GM21619 (cell line): ENCODE results near the gene FAS.

Experiments used
- ATAC-seq: cut with Tn5 transposase; IDR thresholded peaks from one replicate; pipeline ENCODE4 v1.9.1; 2021; ENCODE audit not compliant: unreplicated experiment

Gene FAS

DNA sequence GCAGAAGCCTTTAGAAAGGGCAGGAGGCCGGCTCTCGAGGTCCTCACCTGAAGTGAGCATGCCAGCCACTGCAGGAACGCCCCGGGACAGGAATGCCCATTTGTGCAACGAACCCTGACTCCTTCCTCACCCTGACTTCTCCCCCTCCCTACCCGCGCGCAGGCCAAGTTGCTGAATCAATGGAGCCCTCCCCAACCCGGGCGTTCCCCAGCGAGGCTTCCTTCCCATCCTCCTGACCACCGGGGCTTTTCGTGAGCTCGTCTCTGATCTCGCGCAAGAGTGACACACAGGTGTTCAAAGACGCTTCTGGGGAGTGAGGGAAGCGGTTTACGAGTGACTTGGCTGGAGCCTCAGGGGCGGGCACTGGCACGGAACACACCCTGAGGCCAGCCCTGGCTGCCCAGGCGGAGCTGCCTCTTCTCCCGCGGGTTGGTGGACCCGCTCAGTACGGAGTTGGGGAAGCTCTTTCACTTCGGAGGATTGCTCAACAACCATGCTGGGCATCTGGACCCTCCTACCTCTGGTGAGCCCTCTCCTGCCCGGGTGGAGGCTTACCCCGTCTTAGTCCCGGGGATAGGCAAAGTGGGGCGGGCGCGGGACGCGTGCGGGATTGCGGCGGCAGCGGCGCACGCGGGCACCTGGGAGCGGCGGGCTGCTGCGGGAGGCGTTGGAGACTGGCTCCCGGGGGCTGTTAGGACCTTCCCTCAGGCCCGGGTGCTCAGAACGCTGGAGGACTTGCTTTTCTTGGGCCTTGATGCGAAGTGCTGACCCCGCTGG lies at the start of gene FAS:
TSS of gene FAS (plus strand) at position 415 of the 777 bp plus-strand sequence. CDS start at position 494, 79 bp downstream.
- peak; percentile 65 for ATAC-seq

DNA sequence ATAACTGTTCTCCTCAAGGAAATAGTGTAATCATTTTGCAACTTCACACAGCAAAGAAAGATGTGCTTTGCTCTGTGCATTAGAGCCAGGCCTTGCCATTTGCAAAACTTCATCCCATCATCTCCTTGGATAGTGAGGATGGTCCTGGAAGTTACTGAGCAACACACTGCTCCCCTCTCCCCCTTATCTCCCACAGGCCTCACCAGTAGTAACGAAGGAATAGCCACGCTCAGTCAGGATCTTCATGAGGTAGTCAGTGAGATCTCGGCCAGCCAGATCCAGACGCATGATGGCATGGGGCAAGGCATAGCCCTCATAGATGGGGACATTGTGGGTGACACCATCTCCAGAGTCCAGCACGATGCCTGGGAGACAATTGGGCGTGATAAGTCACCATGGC lies 49.6 kb upstream of the FAS start:
- no peak for ATAC-seq

DNA sequence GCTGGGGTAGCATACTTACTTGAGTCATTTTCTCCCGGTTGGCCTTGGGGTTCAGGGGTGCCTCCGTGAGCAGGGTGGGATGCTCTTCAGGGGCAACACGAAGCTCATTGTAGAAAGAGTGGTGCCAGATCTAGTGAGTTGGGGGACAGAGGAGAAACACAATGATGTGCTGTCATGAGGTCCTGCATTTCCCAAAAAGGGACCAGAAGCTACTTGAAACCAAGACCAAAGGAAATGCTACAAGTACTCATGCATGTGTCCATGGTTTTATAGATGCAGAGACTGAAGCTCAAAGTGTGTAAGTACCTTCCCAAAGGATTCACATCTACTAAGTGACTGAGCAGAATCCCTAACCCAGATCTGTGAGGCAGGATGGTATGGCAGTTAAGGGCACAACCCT lies 46.8 kb upstream of the FAS start:
- ATAC-seq = no peak

- peak; percentile 58 for ATAC-seq
Observed at GRCh38 chr10:88944813-88945212, 45.8 kb upstream of the FAS start.

GRCh38 chr10:88946200-88946599 lies 44.4 kb upstream of the FAS start:
- no peak for ATAC-seq

GRCh38 chr10:88946965-88947590 lies 43.5 kb upstream of the FAS start:
- no peak for ATAC-seq

GRCh38 chr10:88949051-88949450 lies 41.5 kb upstream of the FAS start:
- ATAC-seq = no peak

DNA sequence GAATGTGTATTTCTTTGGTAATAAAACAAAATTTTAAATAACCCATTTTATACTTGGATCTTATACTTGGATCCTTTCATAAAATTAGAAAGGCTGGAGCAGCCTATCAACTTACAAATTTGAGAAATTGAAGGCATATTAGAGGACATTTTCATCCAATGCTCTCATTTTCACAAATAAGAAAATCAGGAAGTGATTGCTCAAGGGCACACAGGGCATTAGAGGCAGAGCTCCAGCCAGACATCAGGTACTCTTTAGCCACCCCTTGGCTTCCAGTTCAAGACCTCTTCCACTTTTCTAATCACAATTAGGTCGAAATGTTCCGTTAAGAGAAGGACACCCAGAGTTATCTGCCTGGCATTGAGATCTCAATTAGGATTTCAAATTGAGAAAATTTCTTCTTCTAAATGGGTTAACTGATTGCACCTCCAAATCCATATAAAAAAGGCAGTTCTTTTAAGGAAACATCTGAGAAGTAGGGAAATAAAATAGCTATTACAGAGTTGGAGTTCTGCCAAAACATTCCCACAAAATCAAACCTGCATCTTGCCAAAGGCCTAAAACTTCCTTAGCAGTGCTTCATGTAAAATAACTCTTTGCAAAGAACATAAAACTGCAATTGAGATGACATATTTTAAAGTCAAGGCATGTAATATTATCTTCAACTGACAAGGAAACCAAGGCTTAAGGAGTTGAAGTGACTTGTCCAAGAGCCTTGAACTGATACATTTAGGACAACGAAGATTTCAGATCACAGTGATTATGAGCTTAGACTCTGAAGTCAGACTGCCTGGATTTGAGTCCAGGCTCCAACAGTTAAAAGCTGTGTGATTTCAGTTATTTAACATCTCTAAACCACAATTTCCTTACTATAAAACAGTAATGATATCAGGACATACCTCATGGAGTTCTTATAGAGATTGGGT lies 40.4 kb upstream of the FAS start:
- no peak for ATAC-seq

DNA sequence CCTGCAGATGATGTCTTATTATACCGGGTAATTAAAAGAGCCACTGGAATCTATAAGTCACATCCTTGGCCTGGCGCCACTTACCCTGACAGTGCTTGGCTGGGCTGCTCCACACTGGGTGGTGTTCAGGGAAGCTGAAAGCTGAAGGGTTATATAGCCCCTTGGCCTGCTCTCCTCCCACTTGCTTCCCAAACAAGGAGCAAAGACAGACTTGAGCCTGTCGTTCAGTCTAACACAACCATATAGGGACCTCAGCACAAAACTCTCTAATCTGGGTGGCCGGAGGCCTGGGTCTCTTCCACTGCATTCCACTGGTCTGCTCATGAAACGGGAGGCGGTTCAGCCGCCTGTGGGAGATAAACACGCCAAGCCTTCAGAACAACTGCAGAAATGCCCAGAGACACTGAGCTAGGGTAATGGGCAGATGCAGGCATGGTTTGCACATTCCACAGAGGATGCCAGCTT lies 37.9 kb upstream of the FAS start, which contains the start of gene ACTA2:
TSS of gene ACTA2 (minus strand) at position 127 of the 465 bp plus-strand sequence. CDS start 3,843 bp downstream, outside the sequence.
- no peak for ATAC-seq

- ATAC-seq = no peak
Observed at GRCh38 chr10:88953662-88954061, 36.9 kb upstream of the FAS start.

GRCh38 chr10:88954458-88955083 lies 36.0 kb upstream of the FAS start:
- ATAC-seq = no peak

DNA sequence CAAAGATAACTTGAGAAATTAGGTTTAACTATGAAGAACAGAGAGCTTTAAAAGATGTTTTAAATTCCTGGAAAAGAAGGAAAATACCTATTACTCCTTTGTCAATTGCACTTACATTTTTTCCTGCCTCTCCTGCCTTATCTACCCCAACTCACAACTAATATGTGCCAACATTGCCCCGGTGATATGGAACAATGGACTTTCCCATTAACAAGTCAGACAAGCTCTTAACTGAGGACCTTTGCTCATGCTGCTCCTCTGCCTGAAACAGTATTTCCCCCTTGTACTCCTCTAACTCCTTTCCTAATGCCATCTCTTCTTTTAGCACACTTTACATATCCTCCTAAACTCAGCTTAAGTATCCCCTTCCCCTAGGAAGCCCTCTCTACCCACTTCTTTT lies 33.2 kb upstream of the FAS start:
- no peak for ATAC-seq

DNA sequence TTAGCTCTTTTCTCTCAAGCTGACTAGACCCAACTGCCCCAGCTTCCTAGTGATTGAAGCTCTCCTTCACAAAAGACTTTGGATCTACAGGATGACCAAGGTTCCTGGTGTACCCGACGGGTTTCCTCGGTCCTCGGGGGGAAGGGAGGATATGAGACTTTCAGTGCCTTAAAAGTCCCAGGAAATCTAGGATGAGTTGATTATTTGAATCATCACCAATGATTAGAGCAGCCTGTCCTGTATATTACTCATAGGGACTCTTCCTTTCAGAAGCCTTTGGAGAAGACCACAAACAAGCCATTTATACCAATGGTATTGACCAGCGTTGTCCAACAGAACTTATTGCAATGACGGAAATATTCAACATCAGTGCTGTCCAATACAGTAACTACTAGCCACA lies 31.9 kb upstream of the FAS start:
- ATAC-seq = no peak

GRCh38 chr10:88960802-88961201 lies 29.8 kb upstream of the FAS start:
- no peak for ATAC-seq

DNA sequence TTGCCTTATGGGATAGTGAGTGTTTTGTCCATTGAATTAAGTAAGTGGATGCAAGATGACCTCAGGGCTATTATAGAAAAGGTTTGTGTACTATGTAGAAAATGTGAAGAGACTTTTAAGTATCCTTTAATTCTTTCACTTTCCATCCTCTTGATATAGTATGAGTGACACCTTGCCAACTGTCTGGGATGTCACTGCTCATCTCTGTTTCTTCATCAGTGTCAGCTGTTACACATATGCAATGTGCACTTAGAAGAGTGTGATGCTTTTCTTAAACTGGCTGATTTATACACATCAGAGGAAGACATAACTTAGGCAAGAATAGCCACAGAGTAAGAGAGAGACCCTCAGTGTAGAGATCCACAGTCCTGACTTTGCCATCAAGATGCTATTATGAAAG lies 29.3 kb upstream of the FAS start:
- ATAC-seq = no peak

DNA sequence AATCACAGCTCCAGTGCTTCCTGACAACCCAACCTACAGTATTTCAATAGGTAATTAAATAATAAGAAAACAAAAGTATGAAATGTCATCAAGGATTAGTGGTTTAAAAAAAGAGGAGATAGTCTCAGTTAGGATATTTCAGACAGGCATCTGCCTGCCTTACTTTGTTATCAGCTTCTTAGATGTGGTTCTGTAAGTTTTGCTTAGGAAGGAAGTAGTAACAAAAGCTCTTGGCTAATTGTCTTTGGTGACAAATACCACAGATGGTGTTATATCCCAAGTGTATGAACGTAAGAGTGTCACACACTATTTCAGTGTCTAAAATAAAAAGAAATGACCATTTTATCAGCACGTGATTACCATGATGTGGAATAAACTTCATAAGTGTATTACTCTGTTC lies 28.3 kb upstream of the FAS start:
- ATAC-seq = no peak

DNA sequence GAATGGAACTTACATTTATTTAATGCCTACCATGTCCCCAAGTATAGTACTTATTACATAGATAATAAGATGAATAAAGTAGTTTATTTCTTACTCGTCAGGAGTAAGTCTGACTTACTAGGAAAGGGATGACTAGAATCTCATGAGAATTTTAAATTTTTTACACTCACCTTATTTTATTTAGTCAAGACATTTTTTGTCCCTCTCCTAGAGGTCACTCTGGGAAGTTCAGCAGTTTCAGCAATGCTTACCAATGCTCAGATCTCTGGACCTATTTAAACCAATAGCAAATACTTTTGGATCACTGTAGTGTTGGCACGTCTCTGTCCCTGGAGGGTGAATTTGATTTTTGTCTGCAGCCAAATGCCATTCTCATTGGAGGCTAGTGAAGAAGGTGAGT lies 27.3 kb upstream of the FAS start:
- ATAC-seq = no peak

DNA sequence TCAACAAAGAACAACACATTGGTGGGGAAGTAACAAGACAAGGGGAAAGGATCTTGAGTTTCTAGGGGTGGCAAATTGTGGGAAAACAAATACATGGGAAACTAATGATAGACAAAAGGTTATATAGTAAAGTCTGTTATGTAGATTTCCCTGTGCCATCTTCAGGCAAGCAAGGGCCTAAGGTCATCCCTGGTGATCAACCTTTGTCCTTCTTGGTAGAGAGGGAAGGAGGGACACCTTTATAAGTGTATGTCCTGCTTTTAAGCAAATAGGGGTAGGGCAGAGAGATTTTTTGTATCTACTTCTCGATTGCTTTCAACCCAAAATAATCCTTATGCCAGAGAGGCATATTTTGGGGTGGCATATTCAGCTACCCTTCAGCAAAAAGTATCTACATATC lies 26.2 kb upstream of the FAS start:
- no peak for ATAC-seq

GRCh38 chr10:88964869-88965415 lies 25.7 kb upstream of the FAS start:
- no peak for ATAC-seq

GRCh38 chr10:88966797-88967196 lies 23.8 kb upstream of the FAS start:
- no peak for ATAC-seq

DNA sequence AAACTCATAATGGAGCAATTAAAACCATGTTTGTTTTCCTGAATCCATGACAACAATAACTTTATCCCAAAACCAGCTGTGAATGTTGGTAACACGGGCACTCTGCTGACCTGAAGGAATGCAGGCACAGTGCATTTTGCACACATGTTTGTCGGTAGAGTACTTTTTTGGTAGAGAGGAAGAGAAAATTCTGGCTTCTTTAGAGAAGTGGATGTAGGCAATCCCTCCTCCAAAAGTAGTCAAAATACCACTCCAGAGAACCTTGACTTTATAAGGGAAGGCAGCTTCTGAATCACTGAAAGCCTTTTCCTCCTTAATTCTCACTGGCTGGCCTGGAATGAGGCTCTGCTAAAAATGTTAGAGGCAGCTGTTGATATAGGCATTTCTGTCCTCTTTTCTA lies 22.2 kb upstream of the FAS start:
- ATAC-seq = no peak
